HG03469 (cell line): ENCODE data around the gene SETD3.

ENCODE experiments used
- ATAC-seq: cut with Tn5 transposase; IDR thresholded peaks from one replicate; pipeline ENCODE4 v1.9.1; 2021; ENCODE audit warnings: mild to moderate bottlenecking, moderate library complexity, moderate number of reproducible peaks; ENCODE audit not compliant: unreplicated experiment

The SETD3 gene

DNA sequence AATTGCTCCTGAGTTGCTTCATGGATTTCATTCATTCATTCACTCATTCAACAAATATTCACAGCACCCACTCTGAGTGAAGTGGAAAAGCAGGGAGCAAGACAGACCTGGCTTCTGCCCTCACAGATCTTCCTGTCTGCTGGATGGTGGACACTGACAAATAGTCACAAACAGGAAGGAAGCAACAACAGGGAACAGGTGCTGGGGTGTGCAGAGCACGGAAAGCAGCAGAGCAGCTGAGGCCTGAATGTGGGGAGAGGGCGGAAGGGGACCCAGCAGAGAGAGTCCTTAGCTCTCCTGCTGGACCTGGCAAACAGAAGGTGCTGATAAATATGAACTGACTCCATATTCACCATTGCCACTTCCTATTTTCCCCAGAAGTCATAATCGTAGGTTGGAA is 54.4 kb downstream of the SETD3 start:
- ATAC-seq: no peak

DNA sequence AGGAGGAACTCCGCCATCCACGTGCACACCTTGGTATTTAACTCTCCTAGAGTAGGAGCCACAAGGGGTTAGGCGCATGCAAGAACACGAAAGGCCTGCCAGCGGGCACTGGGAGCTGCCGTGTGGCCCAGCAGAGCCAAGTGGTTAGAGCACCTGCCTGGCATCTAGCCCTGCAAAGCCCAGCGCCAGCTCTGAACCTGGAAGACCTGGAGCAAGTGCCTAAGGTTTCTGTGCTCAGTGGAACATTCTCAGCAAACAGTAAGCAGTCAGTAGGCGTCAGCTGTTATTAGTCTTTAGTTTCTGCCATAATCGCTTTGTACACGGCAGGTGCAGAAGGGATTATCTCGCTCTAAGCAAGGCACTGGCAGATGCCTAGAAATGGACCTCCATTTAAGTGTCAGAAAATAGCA is 55.4 kb downstream of the SETD3 start:
- no peak for ATAC-seq

DNA sequence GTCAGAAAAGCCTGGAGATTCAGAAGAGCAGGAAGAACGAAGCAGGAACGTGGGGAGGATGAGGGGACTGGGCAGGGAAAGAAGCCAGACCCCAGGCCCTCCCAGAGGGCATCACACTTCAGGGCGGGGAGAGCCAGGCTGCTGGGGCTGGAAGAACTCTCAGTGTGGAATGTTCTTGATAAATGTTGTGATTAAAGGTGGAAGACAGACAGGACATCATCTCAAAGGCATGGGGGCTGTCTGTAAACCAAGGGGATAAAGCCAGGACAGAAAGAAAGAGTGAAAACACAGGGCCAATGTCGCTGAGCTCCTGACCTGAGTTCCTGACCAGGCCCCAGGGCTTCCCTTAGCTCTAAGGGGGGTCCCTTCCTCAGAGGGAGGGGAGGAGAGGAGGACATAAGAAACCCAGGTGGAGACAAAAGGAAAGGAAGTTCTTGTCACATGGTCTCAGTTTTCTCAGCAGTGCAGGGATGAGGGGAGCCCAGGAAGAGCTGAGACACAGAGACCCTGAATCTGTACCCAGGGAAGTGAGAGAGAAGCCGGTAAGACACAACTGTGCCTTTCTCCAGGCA is 56.3 kb downstream of the SETD3 start:
- ATAC-seq: no peak

DNA sequence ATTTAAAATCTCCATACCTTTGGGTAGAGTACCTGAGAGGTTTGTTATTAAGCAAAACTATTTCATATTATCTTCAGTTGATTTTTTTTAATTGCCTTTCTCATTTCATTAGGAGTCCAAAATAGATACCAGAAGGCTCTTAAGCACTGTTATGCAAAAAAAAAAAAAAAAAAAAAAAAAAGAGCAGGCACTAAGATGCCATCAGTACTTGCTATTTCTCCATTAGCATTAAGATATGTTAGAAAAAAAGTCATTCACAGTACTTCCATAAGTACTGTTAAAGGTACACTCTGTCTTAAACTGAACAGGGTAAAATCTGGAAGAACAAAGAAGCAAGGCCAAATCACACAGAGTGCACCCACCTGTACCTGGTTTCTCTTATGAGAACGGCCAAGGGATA is 57.2 kb downstream of the SETD3 start:
- ATAC-seq: no peak

DNA sequence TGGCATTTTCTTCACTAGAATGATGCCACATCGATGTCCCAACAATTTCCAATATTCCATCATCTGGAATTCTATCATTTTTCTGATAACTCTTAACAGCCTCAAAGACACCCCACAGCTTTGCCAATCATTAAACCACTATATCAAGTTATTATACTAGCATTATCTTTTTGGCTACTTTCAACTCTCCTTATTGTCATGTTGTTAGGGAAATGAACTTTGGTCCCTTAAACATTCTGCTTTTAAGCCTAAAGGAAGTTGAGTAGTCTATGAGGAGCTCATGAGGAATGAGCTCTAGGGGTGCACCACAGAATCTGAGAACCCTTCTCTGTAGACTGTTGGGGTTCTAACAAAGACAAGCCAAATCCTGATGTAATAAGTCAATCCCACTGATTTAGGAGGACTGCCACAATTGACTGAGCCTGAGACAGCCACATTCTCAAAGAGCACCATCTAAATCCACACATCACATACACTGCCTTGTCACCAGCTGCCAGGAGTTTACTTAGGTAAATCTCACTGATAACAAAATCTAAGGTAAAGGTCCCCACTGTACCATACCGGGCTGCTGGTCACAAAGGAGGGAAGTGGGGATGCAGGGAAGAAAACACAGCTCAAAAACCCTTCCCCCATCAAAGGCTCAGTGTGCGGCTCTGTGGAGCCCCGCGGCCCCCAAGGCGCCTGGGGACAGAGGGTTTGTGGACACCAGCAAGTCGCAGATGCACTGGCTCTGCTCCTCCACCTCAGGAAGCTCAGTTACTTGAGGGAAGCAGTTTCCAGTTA is 58.2 kb downstream of the SETD3 start:
- ATAC-seq: no peak

DNA sequence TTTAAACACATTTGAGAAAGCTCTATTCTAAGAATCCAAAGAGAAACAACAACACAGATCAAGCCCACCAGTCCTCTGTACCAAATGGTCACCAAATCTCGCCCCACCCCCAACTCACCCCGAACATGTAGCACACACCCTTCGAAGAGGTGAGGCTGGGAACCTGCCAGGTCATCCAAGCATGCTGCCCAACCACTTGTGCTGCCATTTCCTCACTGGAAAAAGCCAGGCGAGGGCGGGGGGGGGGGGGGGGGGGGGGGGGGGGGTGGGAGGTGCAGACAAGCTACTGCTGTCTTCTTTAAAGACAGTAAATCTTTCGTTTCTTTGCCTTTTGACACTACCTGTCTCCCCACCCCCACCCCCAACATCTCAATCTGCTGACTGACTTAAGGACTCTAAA is 59.9 kb downstream of the SETD3 start:
- no peak for ATAC-seq

DNA sequence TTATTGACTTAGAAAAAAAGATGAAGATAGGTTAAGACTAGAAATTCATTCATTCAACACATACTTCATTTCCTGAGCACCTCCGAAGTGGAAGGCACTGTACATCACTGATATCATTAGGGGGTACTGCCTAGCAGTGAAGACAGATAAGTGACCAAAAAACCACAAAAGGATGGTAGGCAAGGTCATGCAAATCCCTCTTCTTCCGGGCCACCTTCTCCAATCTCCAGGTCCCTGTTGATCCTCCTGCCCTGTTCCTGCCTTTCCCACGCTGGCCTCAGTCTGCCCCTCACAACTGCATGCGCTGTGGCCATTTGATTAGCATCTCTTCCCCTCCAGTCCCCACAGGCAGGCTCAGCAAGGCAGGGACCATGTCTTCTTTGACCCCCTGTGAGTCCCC is 60.8 kb downstream of the SETD3 start:
- ATAC-seq: no peak

DNA sequence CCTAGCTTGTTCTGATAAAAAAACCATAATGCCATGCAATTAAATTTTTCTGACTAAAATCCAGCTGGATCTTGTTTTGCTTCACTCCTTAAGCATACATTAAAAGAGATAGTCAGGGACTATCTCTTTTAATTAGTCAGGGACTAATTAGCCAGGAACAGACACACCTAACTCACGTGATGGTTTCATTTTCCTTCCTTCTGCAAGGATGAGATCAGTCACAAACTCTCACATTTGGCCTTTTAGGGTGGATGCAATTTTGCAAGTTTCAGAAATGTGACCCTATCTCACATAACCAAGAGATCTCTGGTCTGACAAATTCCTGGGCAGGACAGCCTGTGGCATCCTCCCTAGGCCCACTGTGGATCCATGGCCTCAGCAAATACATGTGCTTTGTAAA is 62.4 kb downstream of the SETD3 start:
- no peak for ATAC-seq

DNA sequence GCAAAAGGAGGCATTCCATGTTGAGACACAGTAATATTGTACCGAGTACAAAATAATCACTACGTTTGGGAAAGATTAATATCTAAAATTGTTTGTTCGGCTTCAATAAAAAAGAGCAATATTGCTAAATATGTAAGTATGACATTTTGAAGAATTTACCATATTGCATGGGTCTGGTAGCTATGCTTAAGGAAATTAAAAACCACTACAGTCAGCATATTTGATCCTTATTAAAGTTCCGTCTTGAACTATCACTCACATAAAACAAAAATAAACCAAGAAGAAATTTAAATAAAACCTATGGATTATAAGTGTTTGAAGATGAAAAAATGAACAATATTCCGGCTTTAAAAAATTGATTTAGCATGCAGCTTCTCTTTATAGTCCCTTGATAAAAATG is 63.8 kb downstream of the SETD3 start:
- no peak for ATAC-seq

DNA sequence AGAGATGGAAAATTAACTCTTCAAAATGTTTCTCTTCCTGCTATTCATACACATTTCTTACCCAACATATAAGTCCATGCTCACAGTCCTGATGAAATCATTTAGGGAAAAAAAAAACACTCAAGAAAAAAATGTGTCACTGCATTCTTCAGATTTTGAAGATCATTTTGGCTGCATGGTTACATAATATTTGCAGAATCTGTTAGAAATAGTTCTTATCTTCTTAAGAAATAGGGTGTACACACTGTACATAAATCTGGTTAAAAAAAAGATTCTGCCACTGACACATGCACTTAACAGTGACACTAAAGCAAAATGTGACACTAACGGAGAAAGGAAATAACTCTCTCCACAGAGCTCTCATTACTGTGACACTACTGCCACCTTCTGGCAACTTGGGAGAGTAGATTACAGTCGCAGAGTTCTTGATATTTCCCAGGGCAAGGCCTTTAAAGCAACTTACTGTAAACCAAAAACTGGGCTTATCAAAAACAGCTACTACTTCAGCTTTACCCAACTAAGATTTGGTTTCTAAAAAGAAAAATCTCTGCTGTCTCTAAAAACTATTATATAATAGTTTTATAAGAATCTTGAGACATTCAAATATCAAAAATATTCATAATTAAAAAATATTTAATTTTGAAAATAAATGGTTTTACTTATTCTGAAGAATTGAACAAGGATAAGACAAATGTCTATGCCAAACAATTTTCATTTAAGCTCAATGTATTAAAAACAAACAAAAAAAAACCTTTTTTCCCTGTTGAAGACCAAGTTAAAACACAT is 65.0 kb downstream of the SETD3 start:
- ATAC-seq: peak; percentile 93

DNA sequence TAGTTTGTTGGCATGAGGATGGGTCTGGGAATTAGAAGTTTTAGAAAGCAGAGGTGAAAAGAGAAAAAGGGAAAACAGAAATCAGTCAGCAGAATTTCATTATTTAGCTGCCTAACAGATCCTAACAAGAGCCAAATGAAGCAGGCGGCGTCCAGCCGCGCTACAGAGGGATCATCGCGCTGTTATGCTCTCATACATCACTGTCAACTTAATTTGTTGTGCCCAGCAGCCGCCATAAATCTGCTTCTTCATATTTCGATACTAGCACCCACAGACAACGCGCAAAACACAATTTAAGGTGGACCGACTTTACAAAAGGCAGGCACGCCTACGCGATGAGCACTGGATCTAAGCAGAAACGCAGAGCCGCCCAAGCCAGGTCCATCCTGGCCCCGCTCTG is 66.7 kb downstream of the SETD3 start:
- no peak for ATAC-seq

DNA sequence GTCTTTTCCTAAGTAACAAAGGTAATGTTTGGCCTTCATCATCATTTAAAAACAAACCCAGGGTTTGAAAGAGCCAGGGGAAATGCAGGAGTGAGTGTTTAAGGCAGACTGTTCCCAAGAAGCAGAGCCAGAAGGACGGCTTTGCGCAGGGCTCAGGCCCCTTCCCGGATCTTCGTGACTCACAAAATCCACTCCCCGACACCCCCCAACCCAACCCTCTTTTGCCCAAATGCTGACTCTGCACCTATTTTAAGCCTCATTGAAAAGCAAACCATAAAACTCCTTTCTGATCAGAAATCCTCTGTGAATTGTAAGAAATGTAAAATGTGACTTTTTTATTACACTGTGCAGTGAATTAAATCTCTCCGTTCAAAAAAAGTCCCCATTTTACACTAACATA is 67.5 kb downstream of the SETD3 start:
- no peak for ATAC-seq

DNA sequence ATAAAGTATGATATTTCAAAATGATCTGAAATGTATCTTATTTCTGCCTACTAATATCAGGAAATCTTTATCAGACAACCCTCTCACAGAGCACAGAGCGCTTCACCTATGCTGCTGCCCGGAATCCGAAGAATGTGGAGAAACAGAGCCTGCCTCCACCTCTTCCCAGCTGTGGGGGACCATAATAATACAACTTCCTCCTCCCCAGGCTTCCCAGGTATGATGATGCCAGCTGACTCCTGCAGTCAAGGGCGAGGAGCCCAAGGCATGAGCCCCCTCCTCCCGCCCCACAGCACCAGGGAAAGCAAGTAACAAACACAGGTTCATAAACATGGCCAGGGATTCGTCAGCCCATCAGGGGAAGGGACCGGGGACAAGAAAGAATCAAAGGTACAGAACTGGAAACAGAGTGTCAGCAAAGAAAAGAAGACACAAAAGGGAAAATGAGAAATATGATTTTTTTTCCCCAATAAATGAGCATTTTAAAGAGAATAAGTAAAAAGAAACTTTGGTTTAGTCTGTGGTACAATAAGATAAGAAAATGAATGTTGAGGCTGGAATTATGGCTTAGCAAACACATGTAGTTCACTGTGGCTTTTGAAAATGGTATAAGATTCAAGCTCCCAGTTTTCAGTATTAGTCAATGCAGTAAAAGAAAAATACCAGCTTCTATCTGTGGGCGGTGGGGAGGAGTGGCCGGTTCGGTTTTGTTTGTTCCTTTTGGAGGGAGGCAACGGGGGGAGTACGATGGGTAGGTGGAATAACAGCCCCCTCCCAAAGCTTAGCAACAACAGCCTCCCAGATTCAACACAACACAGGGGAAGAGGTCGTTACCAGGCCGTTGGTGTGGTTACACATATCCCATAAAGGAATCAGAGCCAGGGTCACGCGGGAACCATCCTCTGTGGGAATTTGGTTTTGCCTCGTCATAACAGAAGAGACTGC is 68.3 kb downstream of the SETD3 start:
- no peak for ATAC-seq

DNA sequence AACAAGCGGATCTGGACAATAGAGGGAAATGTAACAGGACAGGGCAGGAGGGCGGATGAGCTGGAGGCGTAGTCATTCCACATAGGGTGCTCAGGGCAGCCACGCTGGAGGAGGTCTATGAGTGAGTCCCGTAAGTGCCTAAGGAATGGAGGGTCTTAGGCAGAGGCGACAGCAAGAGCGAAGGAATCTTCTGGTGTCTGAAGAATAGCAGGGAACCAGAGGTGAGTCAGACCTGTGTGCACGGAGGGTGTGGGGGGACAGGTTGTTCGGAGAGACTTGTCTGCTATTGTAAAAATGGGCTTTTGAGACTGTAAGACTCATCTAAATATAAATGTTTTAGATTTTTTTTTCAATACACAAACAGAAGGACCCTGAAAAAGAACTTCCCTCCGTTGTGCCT is 70.6 kb downstream of the SETD3 start:
- ATAC-seq: no peak

DNA sequence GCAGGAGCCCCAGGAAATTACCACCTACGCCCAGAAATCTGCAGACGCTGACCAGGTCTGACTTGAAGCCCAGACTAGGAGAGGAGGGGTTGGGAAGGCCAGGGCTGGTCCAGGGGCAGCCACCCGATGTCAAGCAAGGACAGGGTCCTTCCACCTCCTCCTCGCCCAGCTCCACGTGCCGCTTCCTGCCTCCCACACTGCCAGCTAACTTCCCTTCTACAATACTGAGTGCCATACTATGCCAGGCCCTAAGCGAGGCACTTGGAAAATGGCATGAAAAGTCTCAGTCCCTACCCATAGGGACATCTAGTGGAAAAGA is 71.7 kb downstream of the SETD3 start:
- no peak for ATAC-seq

DNA sequence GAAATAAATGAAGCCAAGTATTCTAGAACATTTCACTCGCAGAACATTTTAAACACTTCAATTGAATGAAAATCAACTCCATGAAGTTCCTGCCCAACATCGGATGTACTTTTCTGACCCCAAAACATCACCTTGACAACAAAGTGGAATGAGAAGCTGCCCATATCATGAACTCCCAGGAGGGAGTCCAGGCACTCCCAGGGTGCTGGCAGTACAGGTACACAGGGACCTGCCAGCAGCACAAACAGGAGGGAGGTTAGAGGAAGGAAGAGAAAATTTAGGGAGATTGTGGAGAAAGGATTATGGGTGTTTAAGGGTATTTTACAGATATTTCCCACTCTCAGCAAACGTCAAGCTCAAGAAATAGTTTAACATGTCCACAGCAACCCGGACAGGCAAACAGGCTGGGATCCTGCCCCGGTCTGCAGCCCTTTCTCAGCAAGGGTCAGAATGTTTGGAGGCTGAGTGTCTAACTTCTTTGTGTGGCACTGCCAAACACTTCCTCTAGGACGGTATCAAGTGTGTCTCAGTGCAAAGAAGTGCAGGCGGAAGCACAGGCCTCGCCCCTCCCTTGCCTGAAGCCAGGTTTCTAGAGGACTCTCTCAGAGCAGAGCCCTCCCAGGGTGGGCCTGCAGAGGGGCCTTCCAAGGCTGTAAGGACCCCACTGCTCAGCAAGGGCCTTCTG is 72.2 kb downstream of the SETD3 start:
- ATAC-seq: no peak

DNA sequence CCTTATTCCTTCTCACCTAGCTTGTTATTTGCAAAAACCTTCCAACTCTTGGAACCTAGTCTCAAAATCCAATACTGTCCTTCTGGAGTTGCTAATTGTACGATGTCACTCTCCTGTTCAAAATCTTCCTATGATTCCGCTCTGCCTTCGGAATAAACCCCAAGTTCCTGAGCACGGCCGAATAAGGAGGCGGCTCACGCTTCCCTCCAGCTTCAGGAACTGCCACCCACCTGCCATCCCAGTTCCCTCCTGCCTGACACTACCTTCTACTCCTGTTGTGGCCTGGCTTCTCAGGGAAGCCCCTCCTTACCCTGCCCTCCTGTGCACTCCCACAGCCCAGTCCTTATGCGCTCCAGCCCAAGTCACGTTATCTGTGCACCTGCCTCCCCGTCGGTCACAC is 73.2 kb downstream of the SETD3 start:
- ATAC-seq: no peak

DNA sequence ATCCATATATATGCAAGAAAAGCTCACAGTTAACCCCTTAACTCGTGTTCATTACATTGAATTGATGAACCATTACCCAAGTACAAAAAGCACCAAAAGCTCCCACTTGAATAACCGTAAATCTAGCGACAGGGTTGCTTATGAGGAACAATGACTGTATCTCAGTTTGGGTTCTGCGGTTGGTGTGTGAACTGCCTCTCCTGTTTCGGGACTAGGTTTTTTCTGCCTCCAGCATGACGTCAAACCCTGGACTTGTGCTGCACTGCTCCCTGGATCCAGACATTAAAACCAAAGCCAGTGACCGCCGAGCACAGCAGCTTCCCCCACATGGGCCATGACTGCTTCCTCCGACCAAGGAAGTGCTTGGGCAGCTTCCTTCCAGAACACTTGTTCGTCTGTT is 77.7 kb downstream of the SETD3 start:
- ATAC-seq: no peak

DNA sequence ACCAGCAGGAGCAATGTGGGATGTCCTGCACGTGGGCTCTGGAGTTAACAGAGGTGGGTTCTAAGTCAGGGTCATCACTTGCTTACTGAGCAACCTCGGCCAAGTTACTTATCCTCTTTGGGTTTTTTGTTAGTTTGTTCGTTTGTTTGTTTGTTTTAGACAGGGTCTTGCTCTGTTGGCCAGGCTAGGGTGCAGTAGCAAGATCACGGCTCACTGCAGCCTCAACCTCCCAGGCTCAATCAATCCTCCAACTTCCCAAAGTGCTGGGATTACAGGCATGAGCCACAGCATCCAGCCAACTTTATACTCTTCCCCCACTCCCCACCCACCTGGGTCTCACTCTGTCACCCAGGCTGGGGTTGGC is 78.4 kb downstream of the SETD3 start:
- no peak for ATAC-seq

DNA sequence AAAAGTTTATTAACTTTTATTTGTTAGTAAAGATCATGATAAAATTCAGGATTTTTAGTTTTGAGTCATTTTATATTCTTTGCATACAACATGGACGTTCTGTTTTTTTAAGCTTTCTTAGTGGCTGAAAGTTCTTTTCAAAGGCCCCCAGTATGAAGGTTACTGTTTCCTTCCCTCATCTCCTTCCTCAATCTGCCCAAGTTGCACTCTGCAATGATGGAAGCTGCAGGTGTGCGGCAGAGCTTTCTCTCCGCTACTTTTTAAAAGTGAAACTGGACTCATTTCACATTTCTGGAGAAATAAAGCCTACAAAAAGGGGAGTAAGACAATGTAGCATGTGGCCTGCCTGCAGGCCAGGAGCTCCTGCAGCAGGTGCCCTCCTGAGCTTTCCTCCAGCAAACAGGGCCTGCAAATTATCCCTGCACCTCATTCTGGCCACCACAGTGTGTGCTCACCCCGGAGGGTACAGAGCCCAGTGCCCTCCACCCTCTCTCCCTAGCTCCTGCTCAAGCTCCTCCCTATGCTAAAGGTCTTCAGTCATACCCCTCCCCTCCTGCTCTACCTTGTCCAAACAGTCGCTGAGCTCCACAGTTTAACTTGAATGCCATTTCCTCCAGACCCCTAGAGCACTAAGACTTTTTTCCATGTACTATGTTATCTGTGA is 78.9 kb downstream of the SETD3 start:
- ATAC-seq: no peak
